ENCODE data around the gene R3HDM4.

- no peak for TF ChIP-seq POLR2A (IDR thresholded peaks at IDR 0.05)
- TF ChIP-seq, protein P1, sequence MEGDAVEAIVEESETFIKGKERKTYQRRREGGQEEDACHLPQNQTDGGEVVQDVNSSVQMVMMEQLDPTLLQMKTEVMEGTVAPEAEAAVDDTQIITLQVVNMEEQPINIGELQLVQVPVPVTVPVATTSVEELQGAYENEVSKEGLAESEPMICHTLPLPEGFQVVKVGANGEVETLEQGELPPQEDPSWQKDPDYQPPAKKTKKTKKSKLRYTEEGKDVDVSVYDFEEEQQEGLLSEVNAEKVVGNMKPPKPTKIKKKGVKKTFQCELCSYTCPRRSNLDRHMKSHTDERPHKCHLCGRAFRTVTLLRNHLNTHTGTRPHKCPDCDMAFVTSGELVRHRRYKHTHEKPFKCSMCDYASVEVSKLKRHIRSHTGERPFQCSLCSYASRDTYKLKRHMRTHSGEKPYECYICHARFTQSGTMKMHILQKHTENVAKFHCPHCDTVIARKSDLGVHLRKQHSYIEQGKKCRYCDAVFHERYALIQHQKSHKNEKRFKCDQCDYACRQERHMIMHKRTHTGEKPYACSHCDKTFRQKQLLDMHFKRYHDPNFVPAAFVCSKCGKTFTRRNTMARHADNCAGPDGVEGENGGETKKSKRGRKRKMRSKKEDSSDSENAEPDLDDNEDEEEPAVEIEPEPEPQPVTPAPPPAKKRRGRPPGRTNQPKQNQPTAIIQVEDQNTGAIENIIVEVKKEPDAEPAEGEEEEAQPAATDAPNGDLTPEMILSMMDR (IDR thresholded peaks at IDR 0.05), result no peak
These were observed 9.7 kb downstream of the R3HDM4 start for GRCh38 chr19:903266-903797.
